Common myeloid progenitor, CD34-positive (primary cell): ENCODE measurements around the gene THEM5.

Experiments
- CTCF ChIA-PET: fragments of 350-600 bp; sonication (Branson Sonifier 250); formaldehyde crosslinking; loops from one replicate; lab custom pipeline; 2021; ENCODE audit warnings: antibody characterized with exemption; lab: Charles Lee
- POLR2A ChIA-PET: fragments of 350-600 bp; sonication (Branson Sonifier 250); formaldehyde crosslinking; loops from one replicate; lab custom pipeline; 2021; ENCODE audit warnings: antibody characterized with exemption; lab: Charles Lee
- DNase-seq, 3 donors: peaks; one replicate each; pipeline versions ENCODE4 v3.0.0 to v3.0.0-alpha.2; 2013
- H3K27ac ChIP-seq, 2 experiments: 1 replicate in 1 of 2; 2 replicates in 1 of 2; pipeline ENCODE4 v1.7.0; 2013; ENCODE audit warnings: inconsistent platforms in 2 of 2, low read length in 2 of 2, mild to moderate bottlenecking in 2 of 2, low read depth in 1 of 2, moderate library complexity in 1 of 2; ENCODE audit not compliant: severe bottlenecking in 2 of 2, insufficient read depth in 1 of 2, poor library complexity in 1 of 2
- H3K27me3 ChIP-seq, 5 experiments: replicated peaks in 2 of 5; 1 replicate in 3 of 5; 2 replicates in 2 of 5; pipeline versions ENCODE4 v1.6.1 to v1.7.0; 2013; ENCODE audit warnings: low read length in 4 of 5, mild to moderate bottlenecking in 2 of 5, moderate library complexity in 2 of 5, inconsistent platforms in 1 of 5; ENCODE audit not compliant: insufficient read depth in 5 of 5, control insufficient read depth in 4 of 5
- H3K36me3 ChIP-seq, 4 experiments: 1 replicate in 2 of 4; 2 replicates in 2 of 4; pipeline versions ENCODE4 v1.6.1 to v1.7.0; 2013; ENCODE audit warnings: low read length in 3 of 4, control low read depth in 1 of 4, mild to moderate bottlenecking in 1 of 4; ENCODE audit not compliant: control insufficient read depth in 4 of 4, insufficient read depth in 4 of 4
- H3K4me1 ChIP-seq, 4 experiments: 1 replicate in 3 of 4; 2 replicates in 1 of 4; pipeline versions ENCODE4 v1.6.1 to v1.7.1; 2013; ENCODE audit warnings: low read length in 3 of 4, mild to moderate bottlenecking in 3 of 4, control low read depth in 1 of 4, inconsistent platforms in 1 of 4, moderate library complexity in 1 of 4; ENCODE audit not compliant: control insufficient read depth in 4 of 4, insufficient read depth in 4 of 4; ENCODE audit errors: control extremely low read depth in 1 of 4
- H3K4me3 ChIP-seq, 7 experiments: 1 replicate in 4 of 7; 2 replicates in 3 of 7; pipeline versions ENCODE4 v1.5.1 to v1.7.0; 2013; ENCODE audit warnings: mild to moderate bottlenecking in 7 of 7, low read length in 6 of 7, moderate library complexity in 6 of 7, inconsistent platforms in 2 of 7, low read depth in 2 of 7, control low read depth in 1 of 7; ENCODE audit not compliant: insufficient read depth in 4 of 7, control insufficient read depth in 1 of 7; ENCODE audit errors: extremely low read depth in 1 of 7
- H3K9me3 ChIP-seq, 5 experiments: 1 replicate in 4 of 5; 2 replicates in 1 of 5; pipeline versions ENCODE4 v1.6.1 to v1.7.1; 2013; ENCODE audit warnings: low read length in 4 of 5, mild to moderate bottlenecking in 2 of 5, inconsistent platforms in 1 of 5, low read depth in 1 of 5, moderate library complexity in 1 of 5; ENCODE audit not compliant: control insufficient read depth in 4 of 5, insufficient read depth in 2 of 5; ENCODE audit errors: control extremely low read depth in 1 of 5
- WGBS: methylation state at CpG from one replicate; pipeline ENCODE4 v1.1.5; 2013; ENCODE audit not compliant: insufficient coverage; 5-methylcytosine and 5-hydroxymethylcytosine counted together

THEM5 gene

DNA sequence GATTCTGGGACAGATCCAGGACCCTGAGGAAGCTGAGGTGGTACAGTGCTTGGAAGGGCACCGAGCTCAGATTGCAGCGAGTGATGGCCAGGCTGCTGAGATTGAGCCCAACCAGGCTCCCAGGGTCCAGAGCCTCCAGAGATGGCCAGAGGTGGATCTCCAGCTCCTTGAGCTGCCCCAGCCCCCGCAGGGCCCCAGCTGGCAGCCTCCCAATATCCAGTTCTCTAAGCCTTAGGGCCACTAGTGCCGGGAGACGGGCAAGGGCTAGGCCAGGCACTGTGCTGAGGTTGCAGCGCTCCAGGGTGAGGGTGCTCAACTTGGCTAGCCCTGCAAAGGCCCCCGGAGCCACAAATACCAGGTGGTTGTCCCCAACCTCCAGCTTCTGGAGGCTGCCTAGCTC is 51.7 kb downstream of the THEM5 start:
- POLR2A ChIA-PET: interaction anchor here (1.0 kb wide), 1 partner anchor 12 kb away, joined by 3 read pairs; no protein-coding TSS in a partner anchor
- H3K4me1 ChIP-seq: peaks cover 0 to 9% (median 8%) of the 10 kb centered on the region in 4 experiments
- peaks cover 0 to 3% (median 0%) of the 10 kb centered on the region in 4 experiments for H3K36me3 ChIP-seq
- no peak overlapping the region for H3K4me3 ChIP-seq
- no peaks in the 10 kb centered on the region for H3K9me3 ChIP-seq
- CTCF ChIA-PET: interaction anchor here (0.6 to 1.5 kb wide), 3 partner anchors 11 to 85 kb away, joined by 4 read pairs; partner anchors contain the start of genes CELF3 and TDRKH
- DNase-seq: no peak
- H3K27me3 ChIP-seq: peaks cover 0 to 6% (median 2%) of the 10 kb centered on the region in 5 experiments
- no peak overlapping the region for H3K27ac ChIP-seq
- 97% methylated on average over 5 of the region's 7 CpGs for WGBS

GRCh38 chr1:151801310-151801820 is 52.1 kb downstream of the THEM5 start:
- Histone ChIP-seq H3K27me3 (peaks cover 0 to 6% (median 2%) of the 10 kb centered on the region in 5 experiments), H3K36me3 (peaks cover 0 to 3% (median 0%) of the 10 kb centered on the region in 4 experiments), H3K9me3 (no peaks in the 10 kb centered on the region), H3K4me1 (peaks cover 0 to 9% (median 8%) of the 10 kb centered on the region in 4 experiments), H3K27ac (no peak overlapping the region), H3K4me3 (no peak overlapping the region)
- ChIA-PET POLR2A (interaction anchor here (1.0 kb wide), 1 partner anchor 12 kb away, joined by 3 read pairs; no protein-coding TSS in a partner anchor), CTCF (interaction anchor here (0.6 to 1.5 kb wide), 4 partner anchors 11 to 84 kb away, joined by 3 to 4 read pairs (median 4); partner anchors contain the start of genes CELF3 and TDRKH)
- no peak for DNase-seq
- WGBS: 96% methylated on average over 11 of the region's 12 CpGs

DNA sequence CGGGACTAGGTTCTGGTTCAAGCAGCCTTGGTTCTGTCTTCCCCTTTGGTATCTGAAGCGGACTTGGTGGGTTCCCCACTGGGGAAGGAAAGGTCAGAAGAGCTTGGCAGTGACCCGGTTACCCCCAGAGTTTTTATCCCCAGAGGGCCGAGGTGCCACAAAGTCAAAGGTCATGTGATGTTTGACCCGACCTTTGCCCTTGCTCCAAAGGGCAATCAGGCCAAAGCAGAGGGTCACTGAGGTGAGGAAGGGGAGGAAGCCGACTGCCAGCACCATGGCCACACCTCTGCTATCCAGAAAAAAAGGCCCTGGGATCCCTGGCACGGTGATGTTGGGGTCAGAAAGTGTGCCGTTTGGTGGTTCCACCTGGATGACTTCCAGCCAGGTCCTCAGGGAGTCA is 52.7 kb downstream of the THEM5 start:
- DNase-seq: no peak
- H3K4me3 ChIP-seq: no peak overlapping the region
- 76% methylated on average over 4 of the region's 8 CpGs for WGBS
- peaks cover 0 to 3% (median 0%) of the 10 kb centered on the region in 4 experiments for H3K36me3 ChIP-seq
- H3K9me3 ChIP-seq: no peaks in the 10 kb centered on the region
- ChIA-PET POLR2A (no interaction called here), CTCF (interaction anchor here (0.9 to 1.5 kb wide), 3 partner anchors 34 to 84 kb away, joined by 3 to 4 read pairs (median 3); partner anchors contain the start of gene CELF3)
- peaks cover 0 to 9% (median 8%) of the 10 kb centered on the region in 4 experiments for H3K4me1 ChIP-seq
- H3K27ac ChIP-seq: no peak overlapping the region
- H3K27me3 ChIP-seq: peaks cover 0 to 6% (median 2%) of the 10 kb centered on the region in 5 experiments

GRCh38 chr1:151799179-151800022 is 54.1 kb downstream of the THEM5 start:
- Histone ChIP-seq H3K4me1 (peaks cover 0 to 9% (median 8%) of the 10 kb centered on the region in 4 experiments), H3K36me3 (peaks cover 0 to 3% (median 0%) of the 10 kb centered on the region in 4 experiments), H3K9me3 (no peaks in the 10 kb centered on the region), H3K27ac (no peak overlapping the region), H3K4me3 (no peak overlapping the region), H3K27me3 (peaks cover 0 to 3% (median 2%) of the 10 kb centered on the region in 5 experiments)
- WGBS: 88% methylated on average over 9 of the region's 9 CpGs
- CTCF ChIA-PET: interaction anchor here (0.8 to 2.0 kb wide), 4 partner anchors 11 to 59 kb away, joined by 3 to 5 read pairs (median 4); no protein-coding TSS in a partner anchor
- POLR2A ChIA-PET: no interaction called here
- no peak for DNase-seq

GRCh38 chr1:151798571-151798970 is 54.9 kb downstream of the THEM5 start:
- DNase-seq: no peak
- Histone ChIP-seq H3K4me3 (no peak overlapping the region), H3K9me3 (no peaks in the 10 kb centered on the region), H3K36me3 (peaks cover 0 to 3% (median 0%) of the 10 kb centered on the region in 4 experiments), H3K27ac (no peak overlapping the region), H3K27me3 (no peaks in the 10 kb centered on the region), H3K4me1 (peaks cover 0 to 9% (median 8%) of the 10 kb centered on the region in 4 experiments)
- ChIA-PET POLR2A (interaction anchor here (0.6 kb wide), 1 partner anchor 32 kb away, joined by 3 read pairs; no protein-coding TSS in a partner anchor), CTCF (interaction anchor here (0.5 to 2.0 kb wide), 5 partner anchors 10 to 60 kb away, joined by 3 to 5 read pairs (median 4); no protein-coding TSS in a partner anchor)
- 97% methylated on average over 4 of the region's 5 CpGs for WGBS
